HAP-1 (cell line): ENCODE results near the gene BPIFA3.
A peak's percentile ranks its signal among the peaks of the same experiment; 100 is the strongest.
"Not testable (repeated sequence)": the region's sequence is repeated elsewhere in the genome, so short reads cannot be mapped to it uniquely, and the experiment has no call there.

Source experiments
- DNase-seq, 2 experiments: peaks; one replicate each; pipeline ENCODE4 v3.0.0-alpha.2; 2016 to 2020; ENCODE audit warnings: low spot score in 2 of 2
- H3K27me3 ChIP-seq: fragments of 250-450 bp; sonication (Bioruptor Pico); 2 replicates; pipeline ENCODE4 v1.5.1; 2020; ENCODE audit warnings: low read depth, mild to moderate bottlenecking, moderate library complexity
- H3K36me3 ChIP-seq: fragments of 250-450 bp; sonication (Bioruptor Pico); replicated peaks from 2 replicates; pipeline ENCODE4 v1.5.1; 2020; ENCODE audit warnings: mild to moderate bottlenecking
- H3K4me1 ChIP-seq: fragments of 250-450 bp; sonication (Bioruptor Pico); 2 replicates; pipeline ENCODE4 v1.5.1; 2020; ENCODE audit warnings: mild to moderate bottlenecking
- H3K4me3 ChIP-seq: fragments of 250-450 bp; sonication (Bioruptor Pico); 2 replicates; pipeline ENCODE4 v1.5.1; 2020; ENCODE audit warnings: mild to moderate bottlenecking, moderate library complexity
- H3K9me3 ChIP-seq: fragments of 250-450 bp; sonication (Bioruptor Pico); 2 replicates; pipeline ENCODE4 v1.5.1; 2020; ENCODE audit warnings: mild to moderate bottlenecking, moderate library complexity
- in situ Hi-C: fragments of 300-500 bp; cut with MboI; formaldehyde crosslinking; loops from 3 replicates; pipeline ENCODE4 v1.14.3; 2020; ENCODE audit warnings: low sequenced_read_pairs, inconsistent platforms, mixed read lengths

BPIFA3 gene

GRCh38 chr20:33217052-33217451, at the start of gene BPIFA3:
Gene BPIFA3, plus strand, starts transcription at chr20:33217352. Its CDS starts 185 bp downstream, at chr20:33217537.
- in situ Hi-C loops = no loop called here
- Histone ChIP-seq H3K9me3 (no peaks in the 10 kb centered on the region), H3K27me3 (peaks cover 5% of the 10 kb centered on the region; the same call in 1 of the 2 replicates), H3K4me3 (no peak within 1 kb of the TSS), H3K36me3 (no peaks in the 10 kb centered on the region), H3K4me1 (no peaks in the 10 kb centered on the region)
- DNase-seq = no peak

GRCh38 chr20:33167859-33168258, 49.3 kb upstream of the BPIFA3 start, which contains the start of gene BPIFA2:
Gene BPIFA2, plus strand, starts transcription at chr20:33168159. Its CDS starts 987 bp downstream, at chr20:33169146.
- Histone ChIP-seq H3K27me3 (no peaks in the 10 kb centered on the region), H3K4me3 (no peak within 1 kb of the TSS), H3K36me3 (no peaks in the 10 kb centered on the region), H3K4me1 (no peaks in the 10 kb centered on the region), H3K9me3 (peaks cover 5% of the 10 kb centered on the region)
- in situ Hi-C loops = no loop called here
- DNase-seq = no peak

GRCh38 chr20:33169176-33169794, 47.9 kb upstream of the BPIFA3 start:
- peak in 1 of 2 experiments; percentile 28 for DNase-seq
- in situ Hi-C loops = no loop called here
- H3K9me3 ChIP-seq = peaks cover 5% of the 10 kb centered on the region

GRCh38 chr20:33172781-33173180, 44.4 kb upstream of the BPIFA3 start:
- Histone ChIP-seq H3K27me3 (no peaks in the 10 kb centered on the region), H3K9me3 (peaks cover 5% of the 10 kb centered on the region), H3K4me3 (no peak overlapping the region), H3K4me1 (no peaks in the 10 kb centered on the region), H3K36me3 (no peaks in the 10 kb centered on the region)
- DNase-seq = no peak
- in situ Hi-C loops = no loop called here

More at GRCh38 chr20:33169176-33169794, 47.9 kb upstream of the BPIFA3 start:
- Histone ChIP-seq H3K36me3 (no peaks in the 10 kb centered on the region), H3K27me3 (no peaks in the 10 kb centered on the region), H3K4me1 (no peaks in the 10 kb centered on the region), H3K4me3 (no peak overlapping the region)

GRCh38 chr20:33175123-33175522, 42.0 kb upstream of the BPIFA3 start:
- in situ Hi-C loops = no loop called here
- Histone ChIP-seq H3K4me3 (no peak overlapping the region), H3K9me3 (no peaks in the 10 kb centered on the region), H3K4me1 (no peaks in the 10 kb centered on the region), H3K36me3 (no peaks in the 10 kb centered on the region), H3K27me3 (no peaks in the 10 kb centered on the region)
- no peak for DNase-seq

GRCh38 chr20:33176101-33176500, 41.1 kb upstream of the BPIFA3 start:
- H3K9me3 ChIP-seq = no peaks in the 10 kb centered on the region
- no peaks in the 10 kb centered on the region for H3K4me1 ChIP-seq
- no peaks in the 10 kb centered on the region for H3K27me3 ChIP-seq
- H3K36me3 ChIP-seq = no peaks in the 10 kb centered on the region
- no peak overlapping the region for H3K4me3 ChIP-seq
- peak in 1 of 2 experiments; percentile 11 for DNase-seq
- in situ Hi-C loops = no loop called here

GRCh38 chr20:33177866-33178265, 39.3 kb upstream of the BPIFA3 start:
- H3K4me3 ChIP-seq = no peak overlapping the region
- H3K9me3 ChIP-seq = no peaks in the 10 kb centered on the region
- in situ Hi-C loops = no loop called here
- no peak for DNase-seq
- no peaks in the 10 kb centered on the region for H3K27me3 ChIP-seq
- H3K36me3 ChIP-seq = no peaks in the 10 kb centered on the region
- H3K4me1 ChIP-seq = no peaks in the 10 kb centered on the region

- H3K27me3 ChIP-seq = no peaks in the 10 kb centered on the region
- in situ Hi-C loops = no loop called here
- no peaks in the 10 kb centered on the region for H3K36me3 ChIP-seq
- no peaks in the 10 kb centered on the region for H3K4me1 ChIP-seq
- DNase-seq = peak in 1 of 2 experiments; percentile 40
- H3K4me3 ChIP-seq = no peak overlapping the region
- no peaks in the 10 kb centered on the region for H3K9me3 ChIP-seq
Observed at GRCh38 chr20:33178726-33179125, 38.4 kb upstream of the BPIFA3 start.

- DNase-seq = no peak
- in situ Hi-C loops = no loop called here
- H3K27me3 ChIP-seq = no peaks in the 10 kb centered on the region
- H3K4me1 ChIP-seq = no peaks in the 10 kb centered on the region
- H3K36me3 ChIP-seq = no peaks in the 10 kb centered on the region
- no peak overlapping the region for H3K4me3 ChIP-seq
- no peaks in the 10 kb centered on the region for H3K9me3 ChIP-seq
Observed at GRCh38 chr20:33180169-33180568, 37.0 kb upstream of the BPIFA3 start.

GRCh38 chr20:33181482-33182093, 35.6 kb upstream of the BPIFA3 start:
- DNase-seq = no peak
- H3K36me3 ChIP-seq = no peaks in the 10 kb centered on the region
- H3K4me1 ChIP-seq = no peaks in the 10 kb centered on the region
- H3K4me3 ChIP-seq = no peak overlapping the region
- no peaks in the 10 kb centered on the region for H3K9me3 ChIP-seq
- no peaks in the 10 kb centered on the region for H3K27me3 ChIP-seq
- in situ Hi-C loops = no loop called here

GRCh38 chr20:33183312-33183711, 33.8 kb upstream of the BPIFA3 start:
- Histone ChIP-seq H3K4me1 (no peaks in the 10 kb centered on the region), H3K4me3 (no peak overlapping the region), H3K27me3 (no peaks in the 10 kb centered on the region), H3K36me3 (no peaks in the 10 kb centered on the region), H3K9me3 (no peaks in the 10 kb centered on the region)
- DNase-seq = no peak
- in situ Hi-C loops = no loop called here

- H3K27me3 ChIP-seq, in situ Hi-C loops, H3K36me3 ChIP-seq, H3K4me3 ChIP-seq, H3K4me1 ChIP-seq, H3K9me3 ChIP-seq, DNase-seq: not testable (repeated sequence)
Observed at GRCh38 chr20:33185031-33185590, 32.0 kb upstream of the BPIFA3 start.

GRCh38 chr20:33187491-33187890, 29.7 kb upstream of the BPIFA3 start:
- Histone ChIP-seq H3K4me1 (no peaks in the 10 kb centered on the region), H3K27me3 (no peaks in the 10 kb centered on the region), H3K36me3 (no peaks in the 10 kb centered on the region), H3K4me3 (no peak overlapping the region), H3K9me3 (no peaks in the 10 kb centered on the region)
- DNase-seq = no peak
- in situ Hi-C loops = no loop called here

GRCh38 chr20:33188421-33188820, 28.7 kb upstream of the BPIFA3 start:
- H3K4me1 ChIP-seq = no peaks in the 10 kb centered on the region
- no peaks in the 10 kb centered on the region for H3K9me3 ChIP-seq
- no peak overlapping the region for H3K4me3 ChIP-seq
- no peaks in the 10 kb centered on the region for H3K27me3 ChIP-seq
- in situ Hi-C loops = no loop called here
- no peaks in the 10 kb centered on the region for H3K36me3 ChIP-seq
- no peak for DNase-seq
